Measurements from ENCODE around the gene RAD21L1. TPM values are rescaled to one million over a fixed set of nuclear protein-coding genes. Genes with fewer than 3 reads are reported as not detected.

RAD21L1 gene
- total and polyA plus RNA-seq, 2 of the 8 experiments (the other 6 are each of a cell fraction or from before 2014, with no cell fraction given): 0.06 to 0.26 TPM

DNA sequence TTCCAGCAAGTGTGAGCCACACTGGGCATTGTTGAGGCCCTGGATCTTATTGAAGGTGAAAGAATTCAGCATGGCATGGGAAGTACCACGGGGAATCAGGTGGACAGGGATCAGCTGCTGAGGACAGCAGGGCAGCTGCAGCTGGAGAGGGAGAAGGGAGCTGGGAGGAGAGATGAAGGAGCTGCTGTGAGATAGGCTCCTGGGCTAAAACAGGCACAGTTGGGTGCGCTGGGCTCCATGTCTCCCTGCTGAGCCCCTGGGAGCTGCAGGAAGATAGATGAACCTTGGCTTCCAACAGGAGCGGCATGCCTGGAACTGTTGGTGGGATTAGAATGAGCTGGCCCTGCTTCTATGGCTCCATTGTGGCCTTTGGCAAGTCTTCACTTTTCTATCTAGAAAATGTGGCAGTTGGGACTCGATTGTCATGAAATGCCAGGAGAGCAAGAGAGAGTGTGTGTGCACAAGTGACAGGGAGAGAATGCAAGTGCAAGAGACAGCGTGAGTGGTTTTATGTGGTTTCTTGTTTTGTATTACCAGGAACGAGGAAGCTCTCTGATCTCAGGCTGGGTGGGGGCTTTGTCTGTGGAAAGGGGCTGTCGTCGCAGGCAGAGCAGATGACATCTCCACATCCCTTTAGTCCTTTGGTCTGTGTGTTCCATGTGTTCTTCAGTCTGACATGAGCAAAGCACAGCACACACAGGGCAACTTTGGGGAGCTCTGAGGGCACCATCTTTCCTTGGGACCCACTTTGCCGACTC is 60.6 kb downstream of the RAD21L1 start:
- Histone ChIP-seq H3K27ac (ENCODE audit: low read depth, low read length) (no peak overlapping the region), H2AFZ (ENCODE audit: low read length) (no peak overlapping the region), H3K4me3 (ENCODE audit: extremely low read depth in 1 of 4, insufficient read depth in 2 of 4, low read depth in 3 of 4, low read length in 4 of 4) (no peak overlapping the region), H3K27me3 (replicated peaks in 1 of 4; ENCODE audit: control insufficient read depth in 3 of 4, extremely low read depth in 1 of 4, insufficient read depth in 3 of 4, low read length in 3 of 4) (no peaks in the 10 kb centered on the region), H2AK5ac (ENCODE audit: low read depth, low read length) (no peak overlapping the region), H3K36me3 (ENCODE audit: control insufficient read depth in 2 of 4, insufficient read depth in 4 of 4, low read length in 3 of 4) (no peaks in the 10 kb centered on the region), H3K79me2 (ENCODE audit: control insufficient read depth in 1 of 2, insufficient read depth in 2 of 2, low read length in 2 of 2) (no peaks in the 10 kb centered on the region), H3K9ac (replicated peaks in 1 of 4; ENCODE audit: extremely low read depth in 1 of 4, low read depth in 3 of 4, low read length in 3 of 4) (no peak overlapping the region), H3K79me1 (ENCODE audit: low read depth, low read length) (no peaks in the 10 kb centered on the region), H3K9me3 (ENCODE audit: insufficient read depth in 2 of 2, low read depth in 1 of 2, low read length in 1 of 2) (no peaks in the 10 kb centered on the region), H3K4me2 (ENCODE audit: insufficient read depth in 1 of 2, low read depth in 2 of 2, low read length in 2 of 2) (no peak overlapping the region), H3K4me1 (replicated peaks in 1 of 4; ENCODE audit: control insufficient read depth in 3 of 4, insufficient read depth in 4 of 4, low read length in 3 of 4) (0 out of 7 replicates have a peak, but pooled peaks cover 0 to 2% (median under 1%) of the 10 kb centered on the region in 4 experiments), H2BK12ac (ENCODE audit: low read depth, low read length) (no peak overlapping the region), H3K23ac (ENCODE audit: insufficient read length) (no peak overlapping the region), H4K20me1 (replicated peaks in 1 of 2; ENCODE audit: control insufficient read depth in 1 of 2, insufficient read depth in 2 of 2, low read length in 2 of 2) (no peaks in the 10 kb centered on the region), H4K91ac (replicated peaks; ENCODE audit: insufficient read length, low read length) (no peak overlapping the region), H4K5ac (ENCODE audit: insufficient read length, low read depth, low read length) (no peak overlapping the region), H2BK5ac (ENCODE audit: low read depth, low read length) (no peak overlapping the region; the same call in 1 of the 2 replicates), H3K4ac (replicated peaks; ENCODE audit: insufficient read length, low read depth, low read length) (no peak overlapping the region), H4K8ac (ENCODE audit: extremely low read depth, insufficient read depth, low read length) (no peak overlapping the region), H3K56ac (replicated peaks; ENCODE audit: insufficient read length, low read depth, low read length) (no peak overlapping the region), H3K23me2 (ENCODE audit: low read depth, low read length) (no peaks in the 10 kb centered on the region), H3K18ac (ENCODE audit: extremely low read depth, low read length) (no peak overlapping the region), H2BK15ac (ENCODE audit: low read length) (no peak overlapping the region), H2BK20ac (ENCODE audit: low read length) (no peak overlapping the region), H3K14ac (ENCODE audit: insufficient read length) (no peak overlapping the region), H2BK120ac (replicated peaks; ENCODE audit: low read depth, low read length) (no peak overlapping the region)
- DNase-seq (ENCODE audit: low read depth in 1 of 2, low spot score in 2 of 2) (no peak), FAIRE-seq (no peak)
- WGBS, 2 experiments (ENCODE audit: extremely low coverage in 1 of 2, insufficient coverage in 1 of 2, insufficient read length in 1 of 2, insufficient replicate concordance in 2 of 2, low coverage in 1 of 2, low lambda C conversion rate in 2 of 2, missing lambda C conversion rate in 1 of 2): 90% methylated on average over 9 of the region's 9 CpGs; no CpG with 5 or more reads in 1 of the 2 experiments
- ChIA-PET CTCF (ENCODE audit: partially characterized antibody) (interaction anchor here (0.6 to 2.2 kb wide), 5 partner anchors 13 to 1484 kb away, joined by 3 to 8 read pairs (median 3); no protein-coding TSS in a partner anchor), POLR2A (ENCODE audit: partially characterized antibody) (interaction anchor here (0.6 to 0.9 kb wide), 2 partner anchors 11 to 128 kb away, joined by 3 read pairs; no protein-coding TSS in a partner anchor)
- TF ChIP-seq NANOG (IDR thresholded peaks at IDR 0.05; ENCODE audit: insufficient read depth, low read depth, low read length, poor library complexity, severe bottlenecking): no peak
- no peak for TF ChIP-seq HDAC6 (IDR thresholded peaks at IDR 0.05; ENCODE audit: low read depth, low read length)
- no peak for TF ChIP-seq RBBP5 (IDR thresholded peaks at IDR 0.05; ENCODE audit: borderline replicate concordance, low read depth, low read length)
- TF ChIP-seq CTCF (IDR thresholded peaks at IDR 0.05; ENCODE audit: control extremely low read depth in 1 of 3, insufficient read depth in 1 of 3, low read depth in 1 of 3, low read length in 3 of 3): no peak
- TF ChIP-seq TAF7 (optimal IDR thresholded peaks at IDR 0.05; ENCODE audit: borderline replicate concordance, low read depth, low read length): no peak
- TF ChIP-seq SRF (IDR thresholded peaks at IDR 0.05; ENCODE audit: low read depth, low read length): no peak
- no peak for TF ChIP-seq POLR2A (IDR thresholded peaks at IDR 0.05; ENCODE audit: control extremely low read depth in 1 of 2, low read depth in 2 of 2, low read length in 2 of 2)
- no peak for TF ChIP-seq SP1 (IDR thresholded peaks at IDR 0.05; ENCODE audit: low read depth, low read length)

Data from H1 (cell line).